ENCODE measurements around the gene PDE7B.

DNA sequence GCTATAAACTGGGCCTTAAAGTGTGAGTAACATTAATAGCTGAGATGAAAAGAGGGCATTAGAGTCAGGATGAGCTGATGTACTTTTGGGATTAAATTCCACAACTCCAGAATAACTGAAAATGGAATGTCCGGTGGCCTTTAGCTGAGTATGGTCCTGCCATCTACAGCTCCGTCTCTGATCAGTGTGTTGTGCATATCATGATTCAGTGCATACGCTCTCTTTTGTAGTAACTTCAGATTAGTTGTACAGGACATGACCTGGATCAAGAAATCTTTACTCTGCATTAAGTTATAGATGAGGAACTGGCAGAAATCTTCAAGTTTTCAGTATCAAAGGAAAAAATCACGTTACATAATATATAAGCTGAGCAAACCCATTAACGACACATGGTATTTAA is 306.2 kb downstream of the PDE7B start:
- TF ChIP-seq CTCF (IDR thresholded peaks at IDR 0.05) (no peak), POLR2A (IDR thresholded peaks at IDR 0.05) (no peak)

Data from Peyer's patch (tissue), 4 donors.